SU-DHL-6 (cell line): Measurements from ENCODE around the gene RSPH3.

Experiments used
- EZH2phosphoT487 ChIP-seq: fragments of 200-600 bp; sonication (generic), shearing (Covaris generic); conservative IDR thresholded peaks from 2 replicates; pipeline ENCODE4 v1.6.1; 2018; ENCODE audit warnings: mild to moderate bottlenecking, antibody characterized with exemption, low read length, moderate library complexity, mixed read lengths
- TF ChIP-seq, protein P1 (sequence below): fragments of 200-600 bp; sonication (generic); IDR thresholded peaks from one replicate; pipeline ENCODE4 v1.5.1; 2017; ENCODE audit warnings: antibody characterized with exemption, mild to moderate bottlenecking, low read length, moderate library complexity; ENCODE audit not compliant: insufficient read depth, poor library complexity, severe bottlenecking

DNA sequence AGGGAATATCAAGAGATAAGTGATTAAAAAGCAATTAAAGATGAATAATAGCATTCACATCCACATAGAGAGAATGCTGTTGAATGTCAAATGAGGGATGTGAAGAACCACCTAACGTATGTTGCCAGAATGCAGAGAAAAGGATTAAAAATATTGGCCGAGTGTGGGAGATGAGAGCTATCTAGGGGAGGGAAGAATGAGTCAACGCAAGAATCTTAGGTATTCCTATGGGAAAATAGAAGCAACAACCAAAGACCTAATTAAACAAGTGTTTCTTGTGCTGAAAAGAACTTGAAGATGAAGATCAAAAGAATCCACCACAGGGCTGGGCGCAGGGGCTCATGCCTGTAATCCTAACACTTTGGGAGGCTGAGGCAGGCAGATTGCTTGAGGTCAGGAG lies 12.2 kb upstream of the RSPH3 start:
- TF ChIP-seq, protein P1, sequence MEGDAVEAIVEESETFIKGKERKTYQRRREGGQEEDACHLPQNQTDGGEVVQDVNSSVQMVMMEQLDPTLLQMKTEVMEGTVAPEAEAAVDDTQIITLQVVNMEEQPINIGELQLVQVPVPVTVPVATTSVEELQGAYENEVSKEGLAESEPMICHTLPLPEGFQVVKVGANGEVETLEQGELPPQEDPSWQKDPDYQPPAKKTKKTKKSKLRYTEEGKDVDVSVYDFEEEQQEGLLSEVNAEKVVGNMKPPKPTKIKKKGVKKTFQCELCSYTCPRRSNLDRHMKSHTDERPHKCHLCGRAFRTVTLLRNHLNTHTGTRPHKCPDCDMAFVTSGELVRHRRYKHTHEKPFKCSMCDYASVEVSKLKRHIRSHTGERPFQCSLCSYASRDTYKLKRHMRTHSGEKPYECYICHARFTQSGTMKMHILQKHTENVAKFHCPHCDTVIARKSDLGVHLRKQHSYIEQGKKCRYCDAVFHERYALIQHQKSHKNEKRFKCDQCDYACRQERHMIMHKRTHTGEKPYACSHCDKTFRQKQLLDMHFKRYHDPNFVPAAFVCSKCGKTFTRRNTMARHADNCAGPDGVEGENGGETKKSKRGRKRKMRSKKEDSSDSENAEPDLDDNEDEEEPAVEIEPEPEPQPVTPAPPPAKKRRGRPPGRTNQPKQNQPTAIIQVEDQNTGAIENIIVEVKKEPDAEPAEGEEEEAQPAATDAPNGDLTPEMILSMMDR, result no peak
- no peak for TF ChIP-seq EZH2phosphoT487
